Uterus (tissue), 2 donors: ENCODE data around the gene CSF3.

Experiments
- CTCF ChIP-seq, 4 experiments: fragments of 200-600 bp in 2 of 4; fragments of 450-650 bp in 2 of 4; sonication (generic) in 2 of 4; IDR thresholded peaks; one replicate each; pipeline ENCODE4 v1.5.1; 2016 to 2019; ENCODE audit warnings: antibody characterized with exemption in 4 of 4, mild to moderate bottlenecking in 2 of 4, moderate library complexity in 1 of 4
- POLR2A ChIP-seq, 2 donors: fragments of 450-650 bp; IDR thresholded peaks; one replicate each; pipeline ENCODE4 v1.6.1; 2016; ENCODE audit warnings: antibody characterized with exemption in 2 of 2, mild to moderate bottlenecking in 1 of 2, moderate library complexity in 1 of 2

GRCh38 chr17:39971076-39971603 is 44.1 kb upstream of the CSF3 start:
- TF ChIP-seq CTCF (IDR thresholded peaks at IDR 0.05) (no peak), POLR2A (IDR thresholded peaks at IDR 0.05) (no peak)
